Measurements from ENCODE around the gene FBXL13. TPM values are rescaled to one million over a fixed set of nuclear protein-coding genes. Genes with fewer than 3 reads are reported as not detected.

FBXL13 gene
- total and polyA plus RNA-seq, 5 experiments from 2014 or later = 0.28 to 3.3 (median 1.3) TPM

GRCh38 chr7:102873470-102874165 lies 201.0 kb downstream of the FBXL13 start:
- H3K9me3 Mint-ChIP-seq = no peaks in the 10 kb centered on the region
- ATAC-seq (no peak), DNase-seq (no peak)
- H3K27me3 Mint-ChIP-seq = no peaks in the 10 kb centered on the region
- no peak overlapping the region for H3K4me3 Mint-ChIP-seq
- H3K36me3 Mint-ChIP-seq = peaks cover 5 to 14% (median 9%) of the 10 kb centered on the region in 3 donors
- peak overlapping the region in 3 of 10 donors; percentile 11 to 53 (median 41) for H3K27ac Mint-ChIP-seq
- H3K4me1 Mint-ChIP-seq = peaks cover 0 to 13% (median 5%) of the 10 kb centered on the region in 4 donors
- POLR2A ChIA-PET = no interaction called here

- DNase-seq = no peak
- H3K36me3 Mint-ChIP-seq = peaks cover 5 to 14% (median 9%) of the 10 kb centered on the region in 3 donors
- no peaks in the 10 kb centered on the region for H3K9me3 Mint-ChIP-seq
- H3K27me3 Mint-ChIP-seq = no peaks in the 10 kb centered on the region
- H3K27ac Mint-ChIP-seq = no peak overlapping the region
- POLR2A ChIA-PET = no interaction called here
- H3K4me1 Mint-ChIP-seq = peaks cover 0 to 13% (median 5%) of the 10 kb centered on the region in 4 donors
- H3K4me3 Mint-ChIP-seq = no peak overlapping the region
- no peak for ATAC-seq
Observed at GRCh38 chr7:102872460-102872859, 202.1 kb downstream of the FBXL13 start.

- ATAC-seq (no peak), DNase-seq (no peak)
- POLR2A ChIA-PET = no interaction called here
- Mint-ChIP-seq H3K4me3 (no peak overlapping the region), H3K36me3 (peaks cover 5 to 16% (median 5%) of the 10 kb centered on the region in 3 donors), H3K27ac (no peak overlapping the region), H3K9me3 (no peaks in the 10 kb centered on the region), H3K4me1 (peaks cover 0 to 6% (median 4%) of the 10 kb centered on the region in 4 donors), H3K27me3 (no peaks in the 10 kb centered on the region)
Observed at GRCh38 chr7:102869195-102869594, 205.4 kb downstream of the FBXL13 start.

- Mint-ChIP-seq H3K36me3 (peaks cover 2 to 14% (median 2%) of the 10 kb centered on the region in 3 donors), H3K27me3 (no peaks in the 10 kb centered on the region), H3K27ac (no peak overlapping the region), H3K4me1 (no peaks in the 10 kb centered on the region), H3K9me3 (no peaks in the 10 kb centered on the region), H3K4me3 (no peak overlapping the region)
- no peak for ATAC-seq
- POLR2A ChIA-PET = no interaction called here
- DNase-seq = no peak
Observed at GRCh38 chr7:102866535-102867215, 207.9 kb downstream of the FBXL13 start.

- H3K36me3 Mint-ChIP-seq = peaks cover 0 to 7% (median 0%) of the 10 kb centered on the region in 3 donors
- H3K4me1 Mint-ChIP-seq = no peaks in the 10 kb centered on the region
- no peak for DNase-seq
- no peak overlapping the region for H3K4me3 Mint-ChIP-seq
- no peak for ATAC-seq
- no peak overlapping the region for H3K27ac Mint-ChIP-seq
- no peaks in the 10 kb centered on the region for H3K9me3 Mint-ChIP-seq
- H3K27me3 Mint-ChIP-seq = no peaks in the 10 kb centered on the region
- POLR2A ChIA-PET = no interaction called here
Observed at GRCh38 chr7:102864958-102865357, 209.6 kb downstream of the FBXL13 start.

- DNase-seq = no peak
- POLR2A ChIA-PET = no interaction called here
- ATAC-seq = no peak
- H3K9me3 Mint-ChIP-seq = peaks cover 0 to 15% (median 0%) of the 10 kb centered on the region in 9 donors
- no peak overlapping the region for H3K4me3 Mint-ChIP-seq
- no peaks in the 10 kb centered on the region for H3K27me3 Mint-ChIP-seq
- H3K27ac Mint-ChIP-seq = no peak overlapping the region
- H3K36me3 Mint-ChIP-seq = no peaks in the 10 kb centered on the region
- no peaks in the 10 kb centered on the region for H3K4me1 Mint-ChIP-seq
Observed at GRCh38 chr7:102860351-102860811, 214.2 kb downstream of the FBXL13 start.

- DNase-seq = no peak
- ATAC-seq = no peak
- no peak overlapping the region for H3K27ac Mint-ChIP-seq
- no peaks in the 10 kb centered on the region for H3K36me3 Mint-ChIP-seq
- H3K27me3 Mint-ChIP-seq = no peaks in the 10 kb centered on the region
- POLR2A ChIA-PET = no interaction called here
- no peak overlapping the region for H3K4me3 Mint-ChIP-seq
- H3K4me1 Mint-ChIP-seq = no peaks in the 10 kb centered on the region
- peaks cover 0 to 15% (median 0%) of the 10 kb centered on the region in 9 donors for H3K9me3 Mint-ChIP-seq
Observed at GRCh38 chr7:102859799-102860125, 214.8 kb downstream of the FBXL13 start.

GRCh38 chr7:102859084-102859798 lies 215.4 kb downstream of the FBXL13 start:
- no peak for ATAC-seq
- H3K27ac Mint-ChIP-seq = no peak overlapping the region
- no peak overlapping the region for H3K4me3 Mint-ChIP-seq
- no peaks in the 10 kb centered on the region for H3K27me3 Mint-ChIP-seq
- DNase-seq = no peak
- H3K4me1 Mint-ChIP-seq = no peaks in the 10 kb centered on the region
- POLR2A ChIA-PET = no interaction called here
- H3K9me3 Mint-ChIP-seq = peaks cover 0 to 15% (median 0%) of the 10 kb centered on the region in 9 donors
- no peaks in the 10 kb centered on the region for H3K36me3 Mint-ChIP-seq

GRCh38 chr7:102856036-102856435 lies 218.6 kb downstream of the FBXL13 start:
- no peak for DNase-seq
- H3K36me3 Mint-ChIP-seq = peaks cover 16 to 18% (median 18%) of the 10 kb centered on the region in 3 donors
- H3K4me1 Mint-ChIP-seq = no peaks in the 10 kb centered on the region
- POLR2A ChIA-PET = no interaction called here
- no peaks in the 10 kb centered on the region for H3K27me3 Mint-ChIP-seq
- no peak overlapping the region for H3K27ac Mint-ChIP-seq
- ATAC-seq = no peak
- no peak overlapping the region for H3K4me3 Mint-ChIP-seq
- H3K9me3 Mint-ChIP-seq = peaks cover 0 to 15% (median 7%) of the 10 kb centered on the region in 9 donors

GRCh38 chr7:102849538-102849937 lies 225.1 kb downstream of the FBXL13 start:
- no peak for ATAC-seq

GRCh38 chr7:102849079-102849478 lies 225.5 kb downstream of the FBXL13 start:
- H3K27ac Mint-ChIP-seq = no peak overlapping the region
- POLR2A ChIA-PET = no interaction called here
- peaks cover 16 to 21% (median 18%) of the 10 kb centered on the region in 3 donors for H3K36me3 Mint-ChIP-seq
- no peak overlapping the region for H3K4me3 Mint-ChIP-seq
- peaks cover 0 to 2% (median 0%) of the 10 kb centered on the region in 4 donors for H3K4me1 Mint-ChIP-seq
- ATAC-seq (no peak), DNase-seq (no peak)
- peaks cover 0 to 15% (median 7%) of the 10 kb centered on the region in 9 donors for H3K9me3 Mint-ChIP-seq
- H3K27me3 Mint-ChIP-seq = no peaks in the 10 kb centered on the region

More at GRCh38 chr7:102849538-102849937, 225.1 kb downstream of the FBXL13 start:
- peaks cover 0 to 15% (median 7%) of the 10 kb centered on the region in 9 donors for H3K9me3 Mint-ChIP-seq
- DNase-seq = no peak
- POLR2A ChIA-PET = no interaction called here
- H3K4me1 Mint-ChIP-seq = no peaks in the 10 kb centered on the region
- H3K36me3 Mint-ChIP-seq = peaks cover 16 to 21% (median 18%) of the 10 kb centered on the region in 3 donors
- H3K4me3 Mint-ChIP-seq = no peak overlapping the region
- H3K27ac Mint-ChIP-seq = no peak overlapping the region
- H3K27me3 Mint-ChIP-seq = no peaks in the 10 kb centered on the region

- POLR2A ChIA-PET = no interaction called here
- H3K9me3 Mint-ChIP-seq = peaks cover 0 to 4% (median 0%) of the 10 kb centered on the region in 9 donors
- H3K27me3 Mint-ChIP-seq = no peaks in the 10 kb centered on the region
- no peak overlapping the region for H3K27ac Mint-ChIP-seq
- no peak for DNase-seq
- no peak overlapping the region for H3K4me3 Mint-ChIP-seq
- no peak for ATAC-seq
- H3K36me3 Mint-ChIP-seq = peaks cover 5 to 9% (median 7%) of the 10 kb centered on the region in 3 donors
- H3K4me1 Mint-ChIP-seq = peaks cover 0 to 2% (median 0%) of the 10 kb centered on the region in 4 donors
Observed at GRCh38 chr7:102845346-102845745, 229.2 kb downstream of the FBXL13 start.

GRCh38 chr7:102843850-102844249 lies 230.7 kb downstream of the FBXL13 start:
- Mint-ChIP-seq H3K4me3 (no peak overlapping the region), H3K4me1 (peaks cover 0 to 2% (median 0%) of the 10 kb centered on the region in 4 donors), H3K9me3 (peaks cover 0 to 4% (median 0%) of the 10 kb centered on the region in 9 donors), H3K27ac (no peak overlapping the region), H3K36me3 (peaks cover 5 to 11% (median 11%) of the 10 kb centered on the region in 3 donors), H3K27me3 (no peaks in the 10 kb centered on the region)
- POLR2A ChIA-PET = no interaction called here
- ATAC-seq (no peak), DNase-seq (no peak)

Data from naive thymus-derived CD8-positive, alpha-beta T cell (primary cell).